D341Med (cell line): ENCODE results near the gene NHLRC4.

ENCODE experiments used
- DNase-seq: peaks from one replicate; pipeline ENCODE4 v3.0.0; 2012; ENCODE audit warnings: low spot score

NHLRC4 gene

DNA sequence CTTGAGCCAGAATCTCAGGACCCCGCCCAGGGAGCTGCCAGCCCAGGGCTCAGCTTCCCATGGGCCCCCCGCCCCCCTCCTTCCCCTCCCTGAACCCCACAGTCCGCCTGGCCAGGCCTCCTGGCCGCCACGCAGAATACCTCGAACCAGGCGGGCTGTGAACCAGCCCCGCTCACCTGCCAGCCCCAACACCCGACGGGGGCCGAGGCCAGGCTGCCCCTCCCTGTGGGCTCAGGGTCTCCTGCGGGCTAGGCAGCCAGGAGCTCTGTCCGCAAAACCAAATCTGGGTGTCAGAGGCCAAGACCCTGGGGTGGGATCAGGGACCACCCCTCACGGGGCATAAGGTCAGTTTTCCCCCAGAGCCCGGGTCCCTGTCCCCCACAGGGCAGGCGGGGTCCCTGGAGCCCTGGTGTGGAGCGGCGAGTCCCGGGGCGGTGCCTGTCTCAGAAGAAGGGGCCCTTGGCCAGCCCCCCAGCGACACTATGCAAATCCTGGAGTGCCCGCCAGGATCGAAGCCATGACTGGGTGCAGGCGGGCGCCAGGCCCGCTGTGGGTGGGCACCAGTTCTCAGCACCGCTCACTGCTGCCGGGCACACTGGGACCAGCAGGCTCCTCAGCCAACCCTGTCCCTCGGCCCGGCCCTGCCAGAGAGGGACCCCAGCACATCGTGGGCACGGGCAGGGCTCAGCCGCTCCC is 13.1 kb upstream of the NHLRC4 start:
- no peak for DNase-seq

DNA sequence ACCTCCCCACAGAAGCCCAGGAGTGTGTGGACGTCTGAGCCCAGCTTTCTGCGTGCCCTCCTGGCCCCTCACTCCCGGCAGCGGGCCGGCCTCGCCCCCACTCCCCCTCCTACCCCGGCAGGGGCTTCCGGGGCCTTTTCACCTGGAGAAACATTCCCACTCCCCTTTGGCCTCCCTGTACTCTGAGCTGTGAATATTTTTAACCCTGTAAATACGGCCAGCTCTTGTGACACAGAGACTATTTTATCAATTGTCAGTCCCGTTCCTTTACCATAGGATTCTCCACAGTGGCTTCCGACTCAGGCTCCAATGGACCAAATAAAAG is 12.5 kb upstream of the NHLRC4 start:
- no peak for DNase-seq

DNA sequence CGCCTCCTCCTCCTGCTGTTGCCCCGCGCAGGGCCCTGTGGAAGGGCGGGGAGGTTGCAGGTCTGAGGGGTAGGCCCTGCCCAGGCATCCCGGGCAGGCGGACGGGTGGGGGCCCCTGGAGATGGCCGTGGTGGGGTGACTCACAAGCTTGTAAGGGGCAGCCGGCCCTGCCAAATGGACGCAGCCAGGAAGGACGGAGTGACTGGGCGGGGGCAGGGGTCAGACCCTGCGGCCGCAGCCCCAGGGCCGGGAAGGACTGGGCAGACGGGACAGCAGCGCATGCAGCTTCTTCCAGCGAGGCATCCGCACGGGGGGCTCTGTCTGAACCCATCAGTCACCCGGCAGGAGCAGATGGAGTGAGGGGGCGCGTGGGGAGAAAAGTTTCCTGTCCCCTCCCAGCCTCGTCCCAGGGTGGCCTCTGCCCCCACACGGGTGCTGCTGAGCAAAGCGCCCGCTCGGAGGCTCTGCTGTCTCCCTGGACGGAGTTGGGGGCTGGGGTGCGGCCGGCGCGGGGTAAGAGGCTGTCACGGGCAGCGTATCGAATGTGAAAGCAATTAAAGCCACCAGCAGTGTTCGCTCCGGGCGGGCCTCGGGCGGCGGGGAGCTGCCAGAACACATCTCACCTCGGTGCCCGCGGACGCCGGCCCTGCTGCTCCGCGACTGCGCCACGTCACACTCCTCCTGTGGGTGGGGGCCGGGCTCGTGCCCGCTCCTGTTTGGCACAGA is 12.0 kb upstream of the NHLRC4 start:
- no peak for DNase-seq

DNA sequence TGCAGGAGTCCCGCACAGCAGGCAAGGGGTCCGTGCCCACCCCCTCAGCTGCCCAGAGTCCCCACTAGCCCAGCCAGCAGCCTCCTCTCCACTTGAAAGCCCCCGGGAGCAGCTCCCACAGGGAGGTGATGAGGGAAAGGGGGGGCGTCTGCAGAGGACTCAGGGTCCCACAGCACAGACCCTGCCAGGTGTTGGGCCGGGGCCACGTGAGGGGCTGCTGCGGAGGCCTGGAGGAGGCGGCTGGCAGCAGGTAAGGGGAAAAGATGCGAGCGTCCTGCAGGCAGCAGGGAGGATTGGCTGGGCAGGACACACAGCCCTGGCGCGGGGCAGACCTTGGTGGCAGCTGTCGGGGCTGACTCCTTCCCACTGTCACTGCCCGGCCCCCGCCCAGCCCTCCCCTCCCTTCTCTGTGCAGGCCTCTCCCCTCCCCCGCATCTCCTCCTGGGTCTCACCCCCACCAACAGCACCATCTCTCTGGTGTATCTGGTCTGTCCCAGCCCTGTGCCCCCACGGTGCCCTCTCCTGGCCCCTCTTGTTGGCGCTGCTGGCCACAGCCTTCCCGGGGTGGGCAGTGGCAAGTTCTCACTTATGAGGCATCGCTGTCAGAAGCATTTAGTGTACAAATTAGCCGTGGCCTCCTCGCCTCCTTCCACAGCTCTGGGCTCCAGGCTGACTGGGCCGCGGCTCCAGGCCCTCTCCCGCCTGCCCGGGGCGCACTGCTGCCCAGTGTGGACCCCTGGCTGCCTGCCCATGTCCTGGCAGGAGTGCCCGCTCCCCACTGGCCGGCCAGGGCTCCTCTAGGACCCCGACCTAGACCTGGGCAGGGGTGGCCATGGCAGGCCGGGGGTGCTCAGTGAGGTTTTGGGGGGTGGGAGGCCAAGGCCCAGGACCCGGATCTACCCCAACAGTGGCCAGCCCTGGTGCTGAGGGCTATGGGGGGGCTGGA is 11.0 kb upstream of the NHLRC4 start:
- no peak for DNase-seq

DNA sequence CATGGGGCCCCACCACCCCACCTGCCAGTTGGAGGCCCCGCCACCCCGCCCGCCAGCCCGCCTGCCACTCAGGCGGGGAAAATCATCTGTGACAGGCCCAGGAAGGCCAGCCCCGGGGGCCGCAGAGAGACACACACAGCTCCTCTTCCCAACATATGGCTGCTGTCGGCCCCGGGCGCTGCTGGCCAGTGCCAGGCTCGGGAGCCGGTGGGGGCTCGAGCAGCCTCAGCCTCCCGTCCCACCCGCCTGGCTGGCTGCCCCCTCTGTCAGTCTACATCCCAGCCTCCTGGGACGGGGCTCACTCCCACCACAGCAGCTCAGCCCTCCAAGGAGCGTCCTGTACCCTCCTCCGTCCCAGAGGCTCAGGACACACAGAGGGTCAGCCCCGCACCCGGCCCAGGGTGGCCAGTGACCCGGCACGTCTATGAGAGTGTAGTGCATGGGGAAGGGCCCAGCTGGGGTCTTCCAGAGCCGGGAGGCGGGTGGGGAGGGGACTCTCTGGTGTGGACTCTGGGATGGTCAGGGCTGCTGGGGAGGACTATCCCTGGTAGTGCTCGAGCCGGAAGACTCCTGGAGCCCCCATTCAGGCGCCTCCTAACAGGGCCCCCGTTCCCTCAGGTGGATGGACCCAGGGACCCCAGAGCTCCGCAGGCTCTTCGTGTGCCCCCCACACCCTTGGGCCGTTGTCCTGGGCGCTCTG is 10.2 kb upstream of the NHLRC4 start:
- DNase-seq: no peak

DNA sequence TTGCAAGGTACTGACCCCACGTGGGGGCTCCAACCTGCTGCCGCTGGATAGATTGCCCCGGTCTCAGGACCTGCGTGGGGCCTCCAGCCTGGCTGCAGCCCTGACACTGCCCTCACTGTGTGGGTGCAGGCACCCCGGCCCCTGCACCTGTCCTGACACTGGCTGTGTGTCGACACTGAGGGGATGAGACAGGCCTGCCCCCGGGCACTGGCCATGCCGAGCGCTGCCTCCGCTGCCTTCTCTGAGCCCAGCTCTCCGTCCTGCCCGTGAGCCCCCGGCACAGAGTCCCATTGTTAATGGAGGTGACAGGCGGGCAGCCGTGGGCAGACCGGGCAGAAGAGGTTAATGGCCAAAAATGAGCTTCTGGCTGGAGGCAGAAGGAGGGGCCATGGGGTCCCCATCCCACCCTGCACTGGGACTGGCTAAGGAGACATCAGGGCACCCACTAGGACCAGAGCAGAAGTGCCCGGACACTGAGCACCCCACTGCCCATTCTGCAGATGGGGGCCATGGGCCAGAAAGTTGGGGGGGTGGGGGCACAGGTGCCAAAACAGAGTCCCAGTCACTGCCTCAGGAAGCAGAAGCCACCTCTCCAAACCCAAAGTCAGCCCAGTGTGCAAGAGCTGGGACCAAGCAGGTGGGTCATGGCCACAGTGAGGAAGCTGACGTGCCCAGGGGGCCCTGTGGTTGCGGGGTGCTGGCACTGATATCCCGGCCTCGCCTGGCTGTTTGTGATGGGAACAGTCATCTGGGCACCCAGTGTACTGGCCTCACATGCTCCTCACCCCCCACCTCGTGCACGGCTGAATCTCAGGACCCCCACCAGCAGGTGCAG is 9.1 kb upstream of the NHLRC4 start:
- DNase-seq: no peak

DNA sequence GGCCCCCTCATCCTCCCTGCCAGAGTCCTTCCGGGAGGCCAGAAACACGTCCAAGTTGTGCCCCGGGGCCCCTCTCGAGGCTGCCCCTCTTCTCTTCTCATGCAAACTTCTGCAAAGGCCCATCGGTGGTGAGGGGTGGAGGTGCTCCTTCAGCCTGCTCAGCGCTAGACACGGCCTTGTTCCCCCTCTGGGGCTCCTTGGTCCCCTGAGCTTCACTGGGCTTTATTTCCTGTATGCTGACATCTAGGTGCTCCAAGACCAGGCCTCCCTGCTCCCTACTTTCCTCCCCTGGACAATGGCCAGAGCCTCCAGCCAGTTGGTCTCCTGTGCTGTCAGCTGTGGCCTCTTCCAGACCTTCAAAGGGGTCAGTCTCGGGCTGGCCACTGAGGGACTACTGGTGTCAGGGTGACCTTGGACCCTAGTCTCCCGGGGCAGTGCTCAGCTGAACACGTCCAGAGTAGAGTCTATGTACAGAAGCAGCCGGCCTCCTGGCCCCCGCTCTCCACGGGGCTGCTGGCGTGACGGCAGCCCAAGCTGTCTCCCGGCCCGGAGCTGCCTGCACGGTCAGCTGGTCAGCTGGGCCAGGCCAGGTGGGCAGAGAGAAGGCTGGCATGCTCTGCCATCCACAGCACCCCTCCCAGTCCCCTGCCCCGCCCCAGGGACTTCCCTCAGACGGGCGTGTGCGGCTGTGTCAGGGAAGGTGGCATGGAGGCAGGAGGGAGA is 8.3 kb upstream of the NHLRC4 start:
- no peak for DNase-seq

DNA sequence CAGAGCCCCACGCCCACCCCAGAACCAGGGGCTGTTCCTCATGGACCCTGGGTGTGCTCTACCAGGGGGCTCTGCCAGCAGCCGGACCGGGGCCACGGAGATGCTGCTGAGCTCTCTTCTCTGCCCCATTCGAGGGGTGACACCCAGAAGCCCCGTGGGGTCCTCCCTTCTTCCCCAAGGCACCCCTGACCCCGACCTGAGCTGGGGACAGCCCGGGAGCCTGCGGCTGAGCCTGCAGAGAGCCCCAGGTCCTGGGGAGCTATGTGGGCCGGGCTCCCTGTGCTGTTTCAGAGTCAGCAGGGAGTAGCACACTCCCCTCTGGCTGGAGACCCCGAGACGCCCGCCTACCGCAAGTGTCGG is 7.8 kb upstream of the NHLRC4 start:
- no peak for DNase-seq

DNA sequence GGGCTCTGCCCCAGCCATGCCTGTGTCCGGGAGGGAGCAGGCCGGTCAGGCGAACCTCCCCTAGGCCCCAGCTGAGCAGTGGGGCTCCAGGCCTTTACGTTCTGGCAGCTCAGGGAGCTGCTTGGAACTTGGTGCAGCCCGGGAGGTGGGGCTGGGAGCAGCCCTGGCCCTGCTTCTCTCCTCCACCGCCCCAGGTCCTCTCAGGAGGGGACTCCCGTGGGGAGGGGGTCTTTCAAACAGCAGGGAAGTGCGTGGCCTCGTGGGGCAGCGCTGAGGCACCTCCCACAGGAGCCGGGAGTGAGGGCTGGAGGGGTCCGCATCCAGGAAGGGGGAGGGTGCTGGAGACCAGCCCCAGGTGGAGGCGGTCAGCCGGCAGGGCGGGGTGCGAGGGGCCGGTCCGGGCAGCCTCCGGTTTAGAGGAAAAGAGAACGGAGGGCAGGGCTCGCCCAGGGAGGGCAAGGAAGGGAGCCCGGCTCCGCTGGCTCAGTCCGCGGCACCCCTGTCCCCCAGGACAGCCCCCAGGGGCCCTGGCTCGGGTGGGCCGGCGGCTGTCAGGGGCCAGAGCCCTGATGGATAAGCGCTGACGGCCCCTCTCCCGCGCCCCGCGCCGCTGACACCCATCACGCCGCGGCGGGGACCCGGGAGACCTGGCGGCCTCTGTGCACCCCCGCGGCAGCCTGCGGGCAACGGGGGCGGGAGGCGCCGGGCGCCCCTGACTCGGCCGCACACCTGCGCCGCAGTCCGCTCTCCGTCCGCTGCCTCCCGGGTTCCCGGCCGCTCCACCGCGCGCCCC is 7.2 kb upstream of the NHLRC4 start:
- DNase-seq: peak; percentile 51

DNA sequence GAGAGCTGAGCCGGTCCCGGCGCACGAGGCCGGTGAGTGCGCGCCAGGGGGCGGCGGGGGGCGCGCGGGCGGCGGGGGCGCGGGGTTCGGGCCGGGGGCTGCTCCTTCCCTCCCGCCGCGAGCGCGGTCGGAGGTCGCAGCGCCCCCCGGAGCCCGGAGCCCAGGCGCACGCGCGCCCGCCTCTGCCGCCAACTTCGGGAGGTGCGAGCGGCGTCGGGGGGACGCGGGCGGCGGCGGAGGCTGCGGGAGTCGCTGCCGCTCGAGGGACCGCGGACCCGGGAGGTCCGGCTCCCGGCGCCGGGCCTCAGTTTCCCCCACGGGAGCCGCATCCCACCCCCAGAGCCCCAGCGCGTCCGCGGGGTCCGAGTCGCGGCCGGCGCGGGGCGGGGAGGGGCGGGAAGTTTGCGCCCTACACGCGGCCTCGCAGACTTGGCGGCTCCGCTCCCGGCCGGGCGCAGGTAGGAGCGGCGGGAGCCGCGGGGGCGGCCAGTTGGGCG is 6.6 kb upstream of the NHLRC4 start, which contains the start of gene PRR35:
PRR35 (plus strand) TSS at position 191 of the 497 bp plus-strand sequence. CDS start 2,901 bp downstream, outside the sequence.
- peak; percentile 76 for DNase-seq

DNA sequence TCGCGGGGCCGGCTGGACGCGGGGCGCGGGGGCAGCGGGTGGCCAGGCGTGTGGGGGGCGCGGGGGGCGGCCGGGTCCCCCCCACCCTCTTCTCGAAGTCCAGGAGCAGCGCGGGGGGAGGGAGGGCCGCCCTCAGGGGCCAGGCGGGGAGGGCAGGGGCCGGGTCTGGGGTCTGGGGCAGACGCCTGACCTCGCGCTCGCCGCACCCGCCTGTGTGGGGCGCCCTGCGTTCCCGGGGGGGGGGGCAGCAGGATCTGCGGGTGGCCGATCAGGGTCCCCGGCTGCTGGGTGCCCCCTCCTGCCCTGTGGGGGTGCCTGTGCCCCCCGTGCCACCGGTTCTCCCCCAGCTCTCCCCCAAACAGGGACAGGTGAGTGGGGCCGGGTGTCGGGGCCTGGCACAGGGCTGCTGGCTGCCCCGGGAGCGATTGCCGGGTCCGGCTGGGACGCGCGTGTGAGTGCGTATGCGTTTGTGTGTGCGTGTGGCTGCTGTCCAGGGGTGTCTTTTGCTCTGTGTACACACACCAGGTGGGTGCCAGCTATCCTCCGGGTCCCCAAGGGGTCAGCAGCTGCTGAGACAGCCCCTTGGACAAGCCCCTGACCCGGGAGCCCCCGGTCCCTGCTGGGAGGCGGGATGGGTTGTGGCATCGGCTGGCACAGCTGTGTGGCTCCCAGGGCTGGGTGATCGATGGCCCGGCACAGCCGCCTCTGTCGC is 5.9 kb upstream of the NHLRC4 start:
- no peak for DNase-seq

DNA sequence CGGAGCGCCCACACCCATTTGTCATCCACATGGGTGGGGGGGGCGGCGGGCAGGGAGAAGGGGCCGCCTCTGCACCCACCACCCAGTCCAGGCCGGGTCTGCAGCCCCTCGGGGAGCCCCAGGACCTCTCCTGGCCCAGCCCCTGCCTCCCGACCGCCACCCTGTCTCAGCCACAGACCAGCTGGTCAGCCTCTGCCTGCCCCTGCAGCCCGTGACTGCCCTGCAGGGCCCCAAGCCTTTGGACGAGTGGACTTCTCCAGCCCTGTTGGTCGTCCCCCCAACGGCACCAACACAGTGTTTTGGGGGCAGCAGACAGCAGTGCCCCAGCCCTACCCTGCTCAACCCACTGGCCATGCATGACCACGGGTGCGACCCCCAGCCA is 5.4 kb upstream of the NHLRC4 start:
- DNase-seq: no peak

DNA sequence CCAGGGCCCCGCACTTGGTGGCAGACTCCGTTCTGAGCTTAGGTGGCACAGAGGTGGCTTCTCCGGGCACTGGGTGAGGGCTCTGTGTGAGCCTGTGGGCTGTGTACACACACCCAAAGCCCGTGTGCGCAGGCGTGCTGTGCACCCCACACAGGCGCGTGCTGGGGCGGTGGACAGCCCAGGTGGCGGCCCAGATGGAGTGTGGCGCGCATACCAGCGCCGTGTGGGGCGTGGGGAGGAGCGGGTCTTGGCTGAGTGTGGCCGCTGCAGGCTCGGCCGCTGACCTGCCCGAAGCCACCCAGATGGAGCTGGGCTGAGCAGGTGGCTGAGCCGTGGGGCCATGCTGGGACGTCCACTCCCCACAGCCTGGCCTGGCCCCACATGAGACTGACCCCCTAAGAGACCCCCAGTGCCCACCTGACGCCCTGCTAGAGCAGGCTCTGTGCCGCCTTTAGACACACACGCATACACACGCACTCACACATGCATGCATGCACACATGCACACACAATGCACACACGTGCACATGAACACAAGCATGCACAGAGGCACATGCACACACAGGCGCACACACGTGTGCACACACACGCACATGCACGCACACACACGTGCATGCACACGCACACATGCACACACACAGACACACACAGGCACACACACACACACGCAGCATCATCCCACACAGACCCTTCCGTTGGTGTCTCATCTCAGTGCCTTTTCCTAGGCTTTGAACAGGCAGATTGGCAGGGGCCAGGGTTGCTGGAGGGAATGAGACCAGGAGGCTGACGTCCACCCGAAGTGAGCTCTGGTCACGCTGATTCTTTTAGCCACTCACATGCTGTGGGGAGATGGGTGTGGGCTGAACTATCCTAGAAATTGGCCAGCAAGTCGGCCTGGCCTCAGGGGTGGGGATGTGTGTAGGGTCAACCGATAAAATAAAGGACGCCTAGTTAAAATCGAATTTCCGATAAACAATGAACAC is 4.6 kb upstream of the NHLRC4 start:
- no peak for DNase-seq

DNA sequence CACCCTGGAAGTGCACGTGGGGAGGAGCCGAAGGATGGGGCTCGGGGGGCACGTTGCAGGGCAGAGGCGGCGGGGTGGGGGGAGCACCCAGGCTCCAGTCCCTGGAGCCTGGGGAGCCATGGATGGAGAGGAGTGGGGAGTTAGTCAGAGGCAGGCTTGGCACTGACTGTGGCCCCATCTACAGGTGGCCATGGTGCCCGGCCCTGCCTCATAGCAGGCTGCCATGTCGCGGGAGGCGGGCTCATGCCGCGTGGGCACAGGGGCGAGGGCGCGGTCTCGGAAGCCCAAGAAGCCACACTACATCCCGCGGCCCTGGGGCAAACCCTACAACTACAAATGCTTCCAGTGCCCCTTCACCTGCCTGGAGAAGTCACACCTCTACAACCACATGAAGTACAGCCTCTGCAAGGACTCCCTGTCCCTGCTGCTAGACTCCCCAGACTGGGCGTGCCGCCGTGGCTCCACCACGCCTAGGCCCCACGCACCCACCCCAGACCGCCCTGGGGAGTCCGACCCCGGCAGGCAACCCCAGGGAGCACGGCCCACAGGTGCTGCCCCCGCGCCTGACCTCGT is 3.6 kb upstream of the NHLRC4 start:
- DNase-seq: no peak

DNA sequence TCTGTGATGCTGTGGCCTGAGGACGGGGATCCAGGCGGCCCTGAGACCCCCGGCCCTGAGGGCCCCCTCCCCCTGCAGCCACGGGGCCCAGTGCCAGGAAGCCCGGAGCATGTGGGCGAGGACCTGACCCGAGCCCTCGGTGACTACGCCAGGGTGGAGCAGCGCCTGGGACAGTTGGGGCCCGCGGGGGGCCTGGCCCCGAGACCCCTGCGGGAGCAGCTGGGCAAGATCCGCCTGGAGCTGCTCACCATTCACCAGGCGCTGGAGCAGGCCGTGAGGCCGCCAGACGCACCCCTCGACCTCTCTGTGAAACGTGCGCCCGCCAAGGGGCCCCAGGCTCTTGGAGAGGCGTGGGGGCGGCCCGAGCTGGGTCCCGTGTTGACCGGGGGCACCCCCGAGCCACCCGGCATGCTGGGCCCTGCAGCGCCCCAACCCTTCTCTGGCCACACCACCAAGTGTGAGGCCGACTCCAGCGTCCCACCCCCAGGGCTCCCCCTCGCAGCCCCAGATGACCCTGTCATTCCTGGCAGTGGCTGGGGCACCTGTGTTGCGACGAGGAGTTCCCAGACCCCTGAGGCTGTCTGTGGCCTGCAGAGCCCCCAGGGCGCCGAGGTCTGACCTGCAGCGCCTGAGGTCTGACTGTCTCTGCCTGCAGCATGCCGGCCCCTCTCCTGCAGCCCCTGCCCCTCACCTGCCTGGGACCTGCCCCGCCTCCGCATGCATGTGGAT is 2.0 kb upstream of the NHLRC4 start:
- DNase-seq: no peak

DNA sequence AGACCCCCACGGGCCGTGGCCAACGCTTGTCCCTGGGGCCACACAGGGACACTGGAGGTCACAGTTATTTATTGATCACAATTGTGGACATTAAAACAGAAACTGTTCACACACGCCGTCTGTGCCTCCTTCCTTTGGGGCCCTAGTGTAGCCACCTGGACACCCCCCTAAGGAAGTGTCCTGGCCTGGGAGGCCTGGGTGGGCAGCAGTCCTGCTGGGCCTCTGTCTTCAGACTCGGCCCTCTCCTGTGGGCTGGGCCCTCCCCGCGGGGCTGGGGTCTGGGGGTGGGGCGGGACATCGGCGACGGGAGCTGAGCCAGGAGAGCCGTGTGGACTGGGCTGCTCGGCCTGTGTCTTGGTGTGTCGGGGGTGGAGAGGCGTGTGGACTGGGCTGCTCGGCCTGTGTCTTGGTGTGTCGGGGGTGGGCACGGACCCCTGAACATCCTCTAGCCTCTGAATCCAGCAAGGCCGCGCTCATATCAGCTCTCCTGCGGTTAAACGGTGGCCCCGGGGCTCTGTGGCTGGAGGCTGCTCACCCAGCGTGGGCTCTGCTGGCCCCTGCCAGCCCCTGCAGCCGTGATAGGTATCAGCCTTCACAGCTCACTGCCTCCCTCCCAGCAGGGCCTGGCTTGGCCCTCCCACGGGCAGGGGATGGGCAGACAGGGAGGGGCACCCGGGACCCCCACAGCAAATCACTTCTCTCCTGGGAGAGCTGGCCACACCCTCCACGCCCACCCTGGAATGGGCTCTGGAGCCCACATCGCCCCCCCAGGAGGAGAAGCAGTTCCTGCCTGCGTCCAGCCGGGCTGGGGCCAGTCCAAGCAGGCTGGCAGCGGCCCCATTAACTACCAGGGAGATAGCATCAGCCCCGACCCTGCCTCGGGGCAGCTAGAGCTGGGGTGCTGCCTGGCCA is 1.1 kb upstream of the NHLRC4 start:
- no peak for DNase-seq
